NB4 (cell line): ENCODE data around the gene SVIL.
A peak's percentile ranks its signal among the peaks of the same experiment; 100 is the strongest.

ENCODE experiments used
- DNase-seq: peaks from one replicate; pipeline ENCODE4 v3.0.0; 2010; ENCODE audit warnings: low read depth
- H3K4me3 ChIP-seq: one replicate; pipeline ENCODE4 v1.5.1; 2011; ENCODE audit warnings: mild to moderate bottlenecking, low read depth, low read length, moderate library complexity
- CTCF ChIP-seq: IDR thresholded peaks from one replicate; pipeline ENCODE4 v1.5.1; 2012; ENCODE audit warnings: low read depth, low read length
- MAX ChIP-seq: IDR thresholded peaks from 2 replicates; pipeline ENCODE4 v1.6.1; 2011; ENCODE audit warnings: low read depth, low read length
- MYC ChIP-seq: IDR thresholded peaks from 2 replicates; pipeline ENCODE4 v1.6.1; 2011; ENCODE audit warnings: low read depth, low read length
- POLR2A ChIP-seq: IDR thresholded peaks from 2 replicates; pipeline ENCODE4 v1.6.1; 2011; ENCODE audit warnings: mild to moderate bottlenecking; ENCODE audit not compliant: insufficient read length; ENCODE audit errors: extremely low read depth

SVIL gene

GRCh38 chr10:29479081-29479925 is 155.5 kb downstream of the SVIL start:
- TF ChIP-seq MYC (no peak), CTCF (no peak), MAX (no peak)
- peak; percentile 80 for DNase-seq
- no peak overlapping the region for H3K4me3 ChIP-seq

- H3K4me3 ChIP-seq = no peak overlapping the region
- DNase-seq = no peak
- TF ChIP-seq POLR2A (no peak), MYC (no peak), CTCF (no peak), MAX (no peak)
Observed at GRCh38 chr10:29473406-29474100, 161.2 kb downstream of the SVIL start.

- no peak for TF ChIP-seq MYC
- no peak for TF ChIP-seq POLR2A
- no peak for TF ChIP-seq CTCF
- TF ChIP-seq MAX = no peak
- DNase-seq = no peak
- no peak overlapping the region for H3K4me3 ChIP-seq
Observed at GRCh38 chr10:29473087-29473356, 161.7 kb downstream of the SVIL start.

GRCh38 chr10:29472301-29473086 is 162.3 kb downstream of the SVIL start:
- TF ChIP-seq MYC (no peak), MAX (no peak), POLR2A (no peak), CTCF (no peak)
- no peak for DNase-seq

GRCh38 chr10:29471544-29471859 is 163.3 kb downstream of the SVIL start:
- no peak overlapping the region for H3K4me3 ChIP-seq

More at GRCh38 chr10:29472301-29473086, 162.3 kb downstream of the SVIL start:
- no peak overlapping the region for H3K4me3 ChIP-seq

More at GRCh38 chr10:29471544-29471859, 163.3 kb downstream of the SVIL start:
- no peak for TF ChIP-seq CTCF
- TF ChIP-seq POLR2A = no peak
- TF ChIP-seq MYC = no peak
- no peak for TF ChIP-seq MAX
- DNase-seq = peak; percentile 58
